NCI-H524 treated with DMSO at 0.1 percent for 48 hours (cell line): ENCODE data around the gene CCNL1.

Experiments used
- DNase-seq: peaks from one replicate; lab custom pipeline; 2025; lab: John Stamatoyannopoulos, UW

CCNL1 gene

GRCh38 chr3:157122832-157123427 is 37.0 kb downstream of the CCNL1 start:
- no peak for DNase-seq

GRCh38 chr3:157122116-157122515 is 37.8 kb downstream of the CCNL1 start:
- no peak for DNase-seq

- no peak for DNase-seq
Measured at GRCh38 chr3:157121522-157121921, 38.4 kb downstream of the CCNL1 start.

GRCh38 chr3:157120071-157120892 is 39.7 kb downstream of the CCNL1 start:
- no peak for DNase-seq

GRCh38 chr3:157119369-157119951 is 40.5 kb downstream of the CCNL1 start:
- no peak for DNase-seq

- no peak for DNase-seq
Measured at GRCh38 chr3:157117875-157118654, 41.9 kb downstream of the CCNL1 start.

GRCh38 chr3:157117206-157117605 is 42.7 kb downstream of the CCNL1 start:
- DNase-seq: no peak

GRCh38 chr3:157116017-157116416 is 43.9 kb downstream of the CCNL1 start:
- DNase-seq: no peak

GRCh38 chr3:157115069-157116006 is 44.6 kb downstream of the CCNL1 start:
- DNase-seq: no peak

GRCh38 chr3:157113832-157114505 is 46.0 kb downstream of the CCNL1 start:
- no peak for DNase-seq

- no peak for DNase-seq
Measured at GRCh38 chr3:157112536-157112935, 47.4 kb downstream of the CCNL1 start.

GRCh38 chr3:157111518-157111917 is 48.4 kb downstream of the CCNL1 start:
- DNase-seq: no peak

GRCh38 chr3:157110761-157111278 is 49.1 kb downstream of the CCNL1 start:
- no peak for DNase-seq

GRCh38 chr3:157109267-157110141 is 50.4 kb downstream of the CCNL1 start:
- no peak for DNase-seq

- DNase-seq: no peak
Measured at GRCh38 chr3:157107644-157108133, 52.3 kb downstream of the CCNL1 start.

GRCh38 chr3:157107037-157107436 is 52.9 kb downstream of the CCNL1 start:
- no peak for DNase-seq

GRCh38 chr3:157104928-157105652 is 54.9 kb downstream of the CCNL1 start:
- no peak for DNase-seq

GRCh38 chr3:157104521-157104920 is 55.4 kb downstream of the CCNL1 start:
- DNase-seq: no peak

- DNase-seq: no peak
Measured at GRCh38 chr3:157103860-157104259, 56.1 kb downstream of the CCNL1 start.
